H1 (cell line): ENCODE data around the gene DBF4B. TPM values are rescaled to one million over a fixed set of nuclear protein-coding genes. Genes with fewer than 3 reads are reported as not detected.

Experiments used
- CTCF ChIA-PET: fragments of 300-600 bp; sonication (Branson Sonifier 250); formaldehyde crosslinking; loops from one replicate; lab custom pipeline; 2021; ENCODE audit not compliant: partially characterized antibody; lab: Charles Lee
- POLR2A ChIA-PET: fragments of 300-600 bp; sonication (Branson Sonifier 250); formaldehyde crosslinking; loops from one replicate; lab custom pipeline; 2021; ENCODE audit warnings: inconsistent platforms; ENCODE audit not compliant: partially characterized antibody; lab: Charles Lee
- DNase-seq, 2 experiments: peaks; one replicate each; pipeline versions ENCODE4 v3.0.0 to v3.0.0-alpha.2; 2010 to 2022; ENCODE audit warnings: low spot score in 2 of 2, low read depth in 1 of 2, mixed read lengths in 1 of 2
- FAIRE-seq: peaks from 2 replicates; lab custom pipeline; 2011; peaks lifted over from hg19 to GRCh38; lab: Jason Lieb, UNC
- H2AFZ ChIP-seq: 2 replicates; pipeline ENCODE4 v1.8.1; 2012; ENCODE audit warnings: low read length, inconsistent platforms
- H2AK5ac ChIP-seq: 2 replicates; pipeline ENCODE4 v1.6.1; 2013; ENCODE audit warnings: low read depth, low read length
- H2BK120ac ChIP-seq: replicated peaks from 2 replicates; pipeline ENCODE3; 2013; ENCODE audit warnings: low read depth, low read length, inconsistent platforms
- H2BK12ac ChIP-seq: 2 replicates; pipeline ENCODE4 v1.6.1; 2013; ENCODE audit warnings: low read depth, low read length
- H2BK15ac ChIP-seq: 2 replicates; pipeline ENCODE4 v1.6.1; 2013; ENCODE audit warnings: low read length
- H2BK20ac ChIP-seq: 2 replicates; pipeline ENCODE4 v1.6.1; 2013; ENCODE audit warnings: low read length
- H2BK5ac ChIP-seq: 2 replicates; pipeline ENCODE4 v1.6.1; 2013; ENCODE audit warnings: low read depth, low read length
- H3K14ac ChIP-seq: 2 replicates; pipeline ENCODE4 v1.6.1; 2013; ENCODE audit warnings: inconsistent platforms; ENCODE audit not compliant: insufficient read length
- H3K18ac ChIP-seq: 2 replicates; pipeline ENCODE4 v1.6.1; 2013; ENCODE audit warnings: low read length; ENCODE audit errors: extremely low read depth
- H3K23ac ChIP-seq: 2 replicates; pipeline ENCODE4 v1.6.1; 2013; ENCODE audit warnings: inconsistent platforms; ENCODE audit not compliant: insufficient read length
- H3K23me2 ChIP-seq: 2 replicates; pipeline ENCODE4 v1.6.1; 2013; ENCODE audit warnings: low read depth, low read length
- H3K27ac ChIP-seq: 2 replicates; pipeline ENCODE4 v1.6.1; 2011; ENCODE audit warnings: low read depth, low read length, inconsistent platforms
- H3K27me3 ChIP-seq, 4 experiments: replicated peaks in 1 of 4; 1 replicate in 1 of 4; 2 replicates in 3 of 4; pipeline versions ENCODE4 v1.6.1 to v1.8.1; 2011 to 2013; ENCODE audit warnings: low read length in 3 of 4, mild to moderate bottlenecking in 3 of 4, inconsistent platforms in 2 of 4, mixed read lengths in 2 of 4, moderate library complexity in 1 of 4; ENCODE audit not compliant: control insufficient read depth in 3 of 4, insufficient read depth in 3 of 4; ENCODE audit errors: extremely low read depth in 1 of 4
- H3K36me3 ChIP-seq, 4 experiments: 2 replicates each; pipeline versions ENCODE4 v1.6.1 to v1.8.1; 2011 to 2013; ENCODE audit warnings: mild to moderate bottlenecking in 4 of 4, low read length in 3 of 4, moderate library complexity in 2 of 4, control low read depth in 1 of 4, inconsistent platforms in 1 of 4; ENCODE audit not compliant: insufficient read depth in 4 of 4, control insufficient read depth in 2 of 4
- H3K4ac ChIP-seq: replicated peaks from 2 replicates; pipeline ENCODE3; 2013; ENCODE audit warnings: low read length, low read depth, mixed read lengths, inconsistent platforms; ENCODE audit not compliant: insufficient read length
- H3K4me1 ChIP-seq, 4 experiments: replicated peaks in 1 of 4; 1 replicate in 1 of 4; 2 replicates in 3 of 4; pipeline versions ENCODE4 v1.6.1 to v1.8.1; 2011 to 2013; ENCODE audit warnings: low read length in 3 of 4, inconsistent platforms in 2 of 4, mixed read lengths in 1 of 4; ENCODE audit not compliant: insufficient read depth in 4 of 4, control insufficient read depth in 3 of 4
- H3K4me2 ChIP-seq, 2 experiments: 2 replicates each; pipeline versions ENCODE4 v1.6.1 to v1.8.1; 2011 to 2013; ENCODE audit warnings: low read depth in 2 of 2, low read length in 2 of 2, control low read depth in 1 of 2, inconsistent platforms in 1 of 2, mild to moderate bottlenecking in 1 of 2; ENCODE audit not compliant: insufficient read depth in 1 of 2
- H3K4me3 ChIP-seq, 4 experiments: fragments of 200-600, 300-600 bp in 1 of 4; sonication (generic), shearing (Covaris generic), sonication (Bioruptor Twin) in 1 of 4; 2 replicates each; pipeline versions ENCODE4 v1.5.1 to v1.8.1; 2011 to 2016; ENCODE audit warnings: low read length in 4 of 4, low read depth in 3 of 4, control low read depth in 2 of 4, inconsistent platforms in 2 of 4, mild to moderate bottlenecking in 2 of 4, mixed read lengths in 1 of 4, moderate library complexity in 1 of 4; ENCODE audit not compliant: insufficient read depth in 2 of 4; ENCODE audit errors: extremely low read depth in 1 of 4
- H3K56ac ChIP-seq: replicated peaks from 2 replicates; pipeline ENCODE3; 2013; ENCODE audit warnings: low read depth, mild to moderate bottlenecking, mixed read lengths, low read length, inconsistent platforms; ENCODE audit not compliant: insufficient read length
- H3K79me1 ChIP-seq: 2 replicates; pipeline ENCODE4 v1.6.1; 2013; ENCODE audit warnings: low read depth, low read length, control low read depth
- H3K79me2 ChIP-seq, 2 experiments: 2 replicates each; pipeline versions ENCODE4 v1.6.1 to v1.8.1; 2012 to 2013; ENCODE audit warnings: low read length in 2 of 2, mild to moderate bottlenecking in 2 of 2, inconsistent platforms in 1 of 2; ENCODE audit not compliant: insufficient read depth in 2 of 2, control insufficient read depth in 1 of 2
- H3K9ac ChIP-seq, 4 experiments: replicated peaks in 1 of 4; 1 replicate in 1 of 4; 2 replicates in 3 of 4; pipeline versions ENCODE4 v1.6.1 to v1.8.1; 2011 to 2013; ENCODE audit warnings: low read depth in 3 of 4, low read length in 3 of 4, control low read depth in 2 of 4, mild to moderate bottlenecking in 2 of 4, moderate library complexity in 2 of 4, inconsistent platforms in 1 of 4; ENCODE audit errors: extremely low read depth in 1 of 4
- H3K9me3 ChIP-seq, 2 experiments: 2 replicates each; pipeline versions ENCODE4 v1.6.1 to v1.8.1; 2012 to 2013; ENCODE audit warnings: mild to moderate bottlenecking in 2 of 2, moderate library complexity in 2 of 2, control low read depth in 1 of 2, inconsistent platforms in 1 of 2, low read depth in 1 of 2, low read length in 1 of 2, mixed read lengths in 1 of 2; ENCODE audit not compliant: insufficient read depth in 2 of 2
- H4K20me1 ChIP-seq, 2 experiments: replicated peaks in 1 of 2; 2 replicates each; pipeline versions ENCODE3 to v1.8.1; 2011 to 2013; ENCODE audit warnings: inconsistent platforms in 2 of 2, low read length in 2 of 2, mild to moderate bottlenecking in 1 of 2; ENCODE audit not compliant: insufficient read depth in 2 of 2, control insufficient read depth in 1 of 2
- H4K5ac ChIP-seq: 2 replicates; pipeline ENCODE4 v1.6.1; 2013; ENCODE audit warnings: low read length, low read depth, mixed read lengths, inconsistent platforms; ENCODE audit not compliant: insufficient read length
- H4K8ac ChIP-seq: 2 replicates; pipeline ENCODE4 v1.8.0; 2013; ENCODE audit warnings: mild to moderate bottlenecking, moderate library complexity, low read length, inconsistent platforms; ENCODE audit not compliant: insufficient read depth; ENCODE audit errors: extremely low read depth
- H4K91ac ChIP-seq: replicated peaks from 2 replicates; pipeline ENCODE3; 2013; ENCODE audit warnings: low read length, mixed read lengths, inconsistent platforms; ENCODE audit not compliant: insufficient read length
- CEBPB ChIP-seq: IDR thresholded peaks from 2 replicates; pipeline ENCODE4 v1.6.1; 2012; ENCODE audit warnings: low read depth, low read length
- CHD1 ChIP-seq: IDR thresholded peaks from 2 replicates; pipeline ENCODE4 v1.6.1; 2012; ENCODE audit warnings: low read depth, low read length, improper control_type of control experiment
- CTBP2 ChIP-seq: IDR thresholded peaks from 2 replicates; pipeline ENCODE4 v1.7.0; 2011; ENCODE audit warnings: borderline replicate concordance, mild to moderate bottlenecking, moderate library complexity, mixed read lengths, low read length; ENCODE audit not compliant: insufficient read depth, insufficient read length
- EZH2 ChIP-seq: fragments of 200-600 bp; sonication (generic); IDR thresholded peaks from 2 replicates; pipeline ENCODE4 v1.7.1; 2012; ENCODE audit warnings: low read depth, mild to moderate bottlenecking, moderate library complexity, low read length, inconsistent platforms; ENCODE audit not compliant: severe bottlenecking
- FOSL1 ChIP-seq: IDR thresholded peaks from 2 replicates; pipeline ENCODE4 v1.6.1; 2011; ENCODE audit warnings: mild to moderate bottlenecking, low read depth, low read length, moderate library complexity; ENCODE audit not compliant: insufficient read depth
- JUND ChIP-seq: IDR thresholded peaks from 2 replicates; pipeline ENCODE4 v1.6.1; 2011; ENCODE audit warnings: mild to moderate bottlenecking, improper control_type of control experiment, low read length
- KDM4A ChIP-seq: IDR thresholded peaks from one replicate; pipeline ENCODE4 v1.7.1; 2012; ENCODE audit warnings: low read depth, mild to moderate bottlenecking, moderate library complexity, low read length, inconsistent platforms; ENCODE audit not compliant: severe bottlenecking
- MAFK ChIP-seq: IDR thresholded peaks from 2 replicates; pipeline ENCODE4 v1.6.1; 2012; ENCODE audit warnings: low read depth, mild to moderate bottlenecking, improper control_type of control experiment, low read length
- PHF8 ChIP-seq: fragments of 200-600 bp; sonication (generic); conservative IDR thresholded peaks from 2 replicates; pipeline ENCODE4 v1.7.1; 2012; ENCODE audit warnings: low read depth, mild to moderate bottlenecking, inconsistent platforms, low read length, moderate library complexity
- WGBS, 2 experiments: shearing (Covaris generic) in 1 of 2; methylation state at CpG; one replicate each; pipeline versions ENCODE4 v1.1.6 to v1.1.7; 2013 to 2015; ENCODE audit warnings: low lambda C conversion rate in 2 of 2, mixed read lengths in 2 of 2, inconsistent platforms in 1 of 2, low coverage in 1 of 2, missing lambda C conversion rate in 1 of 2; ENCODE audit not compliant: insufficient replicate concordance in 2 of 2, insufficient coverage in 1 of 2, insufficient read length in 1 of 2; ENCODE audit errors: extremely low coverage in 1 of 2, missing lambda C conversion rate in 1 of 2; 5-methylcytosine and 5-hydroxymethylcytosine counted together
- polyA plus RNA-seq, 7 experiments: library from polyadenylated mRNA; depleted of rRNA in 3 of 7; stranded (reverse) in 5 of 7; unstranded in 2 of 7; fragments of >200 nt in 5 of 7; fragments of 200-250 nt in 2 of 7; gene quantifications; 1 replicate in 5 of 7; 2 replicates in 1 of 7; 4 replicates in 1 of 7; pipeline versions ENCODE4 v1.2.1 to v1.2.3, GENCODE V29; 2011 to 2013; ENCODE audit warnings: missing spikeins in 2 of 7, mixed read lengths in 2 of 7
- total RNA-seq: library from RNA; stranded (reverse); fragmentation: NEBNext Ultra II Directional; extraction: Animal tissue kit (Norgen Biotek cat#: 25700); gene quantifications from 2 replicates; pipeline ENCODE4 v1.2.1, GENCODE V29; 2021
- TF ChIP-seq, protein P1 (sequence below): IDR thresholded peaks from 2 replicates; pipeline ENCODE4 v1.6.1; 2012; ENCODE audit warnings: inconsistent platforms

The DBF4B gene
- total and polyA plus RNA-seq, 2 of the 8 experiments (the other 6 are each of a cell fraction or from before 2014, with no cell fraction given) = 20.2 to 26.9 TPM

DNA sequence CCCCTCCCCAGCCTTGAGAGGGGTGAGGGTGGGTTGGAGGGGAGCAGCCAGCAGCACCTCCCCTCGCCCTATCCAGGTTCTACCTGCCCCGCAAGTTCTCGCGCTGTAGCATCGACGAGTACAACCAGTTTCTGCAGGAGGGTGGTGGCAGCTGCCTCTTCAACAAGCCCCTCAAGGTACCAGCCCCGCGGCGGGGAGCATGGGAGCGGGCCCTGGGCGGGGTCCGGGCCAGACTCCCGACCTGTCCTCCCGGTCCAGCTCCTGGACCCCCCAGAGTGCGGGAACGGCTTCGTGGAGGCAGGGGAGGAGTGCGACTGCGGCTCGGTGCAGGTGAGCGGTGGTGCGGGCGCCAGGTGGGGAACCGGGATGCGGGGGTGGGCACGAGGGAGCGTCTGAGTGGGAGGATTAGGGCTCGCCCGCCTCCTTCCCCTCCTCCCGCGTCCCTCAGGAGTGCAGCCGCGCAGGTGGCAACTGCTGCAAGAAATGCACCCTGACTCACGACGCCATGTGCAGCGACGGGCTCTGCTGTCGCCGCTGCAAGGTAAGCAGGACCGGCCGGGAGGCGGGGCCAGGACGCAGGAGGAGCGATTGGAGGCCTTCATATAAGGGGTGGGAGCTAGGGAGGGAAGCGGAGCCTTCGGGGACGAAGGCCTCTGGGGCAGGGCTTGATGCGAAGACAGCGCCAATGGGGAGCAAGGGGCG, 66.8 kb downstream of the DBF4B start:
- Histone ChIP-seq H2AFZ (no peak overlapping the region; the same call in 1 of the 2 replicates), H3K18ac (peak overlapping the region; percentile 83), H2BK120ac (no peak overlapping the region), H3K79me1 (no peaks in the 10 kb centered on the region), H3K4me3 (peak overlapping the region; percentile 45 to 76 (median 59)), H3K4me2 (peak overlapping the region; percentile 16 to 94), H3K27me3 (peaks cover 3 to 18% (median 12%) of the 10 kb centered on the region in 4 experiments; a peak in 6 of 7 replicates), H3K4me1 (peaks cover 0 to 14% (median 4%) of the 10 kb centered on the region in 4 experiments; a peak in 5 of 7 replicates), H2BK5ac (0 out of 2 replicates have a peak overlapping the region, but pooled peaks have one; percentile 44), H2BK12ac (0 out of 2 replicates have a peak overlapping the region, but pooled peaks have one; percentile 39), H3K27ac (no peak overlapping the region), H3K79me2 (no peaks in the 10 kb centered on the region), H3K14ac (no peak overlapping the region), H3K9me3 (no peaks in the 10 kb centered on the region), H4K5ac (no peak overlapping the region), H3K23ac (no peak overlapping the region), H2AK5ac (no peak overlapping the region), H3K36me3 (no peaks in the 10 kb centered on the region), H4K8ac (0 out of 2 replicates have a peak overlapping the region, but pooled peaks have one; percentile 19), H3K4ac (no peak overlapping the region), H4K91ac (no peak overlapping the region), H2BK20ac (no peak overlapping the region), H2BK15ac (0 out of 2 replicates have a peak overlapping the region, but pooled peaks have one; percentile 72), H4K20me1 (peaks cover 0 to 2% of the 10 kb centered on the region in 2 experiments), H3K23me2 (peaks cover 6% of the 10 kb centered on the region; the same call in 1 of the 2 replicates), H3K9ac (peak overlapping the region in 2 of 4 experiments; percentile 33 to 51; a peak in 4 of 7 replicates), H3K56ac (no peak overlapping the region)
- ChIA-PET POLR2A (interaction anchor here (0.6 to 2.4 kb wide), 29 partner anchors 9 to 308 kb away, joined by 3 to 14 read pairs (median 4); partner anchors contain the start of genes ADAM11, DBF4B and GJC1), CTCF (interaction anchor here (1.0 to 26.7 kb wide), 11 partner anchors 11 to 178 kb away, joined by 3 to 577 read pairs (median 5); partner anchors contain the start of genes ADAM11 and HIGD1B)
- FAIRE-seq = no peak
- peak; percentile 99 for DNase-seq
- WGBS, 2 experiments = 1% methylated on average over 32 of the region's 50 CpGs; no CpG with 5 or more reads in 1 of the 2 experiments
- TF ChIP-seq KDM4A = peak; percentile 85
- TF ChIP-seq MAFK = no peak
- no peak for TF ChIP-seq FOSL1
- TF ChIP-seq, protein P1, sequence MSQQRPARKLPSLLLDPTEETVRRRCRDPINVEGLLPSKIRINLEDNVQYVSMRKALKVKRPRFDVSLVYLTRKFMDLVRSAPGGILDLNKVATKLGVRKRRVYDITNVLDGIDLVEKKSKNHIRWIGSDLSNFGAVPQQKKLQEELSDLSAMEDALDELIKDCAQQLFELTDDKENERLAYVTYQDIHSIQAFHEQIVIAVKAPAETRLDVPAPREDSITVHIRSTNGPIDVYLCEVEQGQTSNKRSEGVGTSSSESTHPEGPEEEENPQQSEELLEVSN = peak; percentile 80
- TF ChIP-seq JUND = no peak
- no peak for TF ChIP-seq EZH2
- no peak for TF ChIP-seq CHD1
- no peak for TF ChIP-seq CTBP2
- TF ChIP-seq PHF8 = peak; percentile 28; the same call in 1 of the 2 replicates
- TF ChIP-seq CEBPB = no peak
